ENCODE measurements around the gene EPHA5.

GRCh38 chr4:65422109-65422508, 248.2 kb downstream of the EPHA5 start:
- TF ChIP-seq EP300 (IDR thresholded peaks at IDR 0.05; ENCODE audit: borderline replicate concordance) (no peak), TCF12 (IDR thresholded peaks at IDR 0.05; ENCODE audit: low read depth) (no peak), RAD21 (IDR thresholded peaks at IDR 0.05; ENCODE audit: low read depth) (no peak), ZBTB7A (IDR thresholded peaks at IDR 0.05; ENCODE audit: low read depth) (no peak), EGR1 (IDR thresholded peaks at IDR 0.05) (no peak), MAX (IDR thresholded peaks at IDR 0.05) (no peak), YY1 (IDR thresholded peaks at IDR 0.05; ENCODE audit: low read depth) (no peak), CEBPB (IDR thresholded peaks at IDR 0.05) (no peak), CREB1 (IDR thresholded peaks at IDR 0.05; ENCODE audit: low read depth) (no peak), TEAD4 (IDR thresholded peaks at IDR 0.05) (no peak), TAF1 (IDR thresholded peaks at IDR 0.05; ENCODE audit: low read depth) (no peak), REST (IDR thresholded peaks at IDR 0.05; ENCODE audit: low read depth) (no peak)

All from Ishikawa (cell line).